Measurements from ENCODE around the gene CHAF1B.

Gene CHAF1B

DNA sequence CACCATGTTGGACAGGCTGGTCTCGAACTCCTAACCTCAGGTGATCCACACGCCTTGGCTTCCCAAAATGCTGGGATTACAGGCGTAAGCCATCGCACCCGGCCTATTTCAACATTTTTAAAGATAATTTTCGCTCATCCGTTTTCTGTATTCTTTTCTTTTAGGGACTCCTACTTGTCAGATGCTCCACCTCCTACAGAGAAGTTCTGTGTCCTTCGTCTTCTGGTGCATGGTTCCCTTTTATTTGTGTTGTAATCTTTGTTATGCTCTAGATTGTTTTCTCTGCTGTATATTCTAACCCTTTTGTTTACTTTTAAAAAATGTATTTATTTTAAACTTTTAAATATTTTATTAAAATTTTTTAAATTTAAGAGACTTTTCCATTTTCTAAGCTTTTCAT, 66.3 kb downstream of the CHAF1B start:
- intact Hi-C loops (cut with micrococcal nuclease): no loop called here
- H3K9me3 Mint-ChIP-seq: no peaks in the 10 kb centered on the region
- H3K4me1 Mint-ChIP-seq (ENCODE audit: low read depth): peaks cover 2% of the 10 kb centered on the region
- no peaks in the 10 kb centered on the region for H3K36me3 Mint-ChIP-seq (ENCODE audit: low read depth)
- H3K27ac Mint-ChIP-seq: no peak overlapping the region
- H3K4me3 Mint-ChIP-seq: no peak overlapping the region
- H3K27me3 Mint-ChIP-seq: peaks cover 3% of the 10 kb centered on the region

GRCh38 chr21:36452281-36452825, 67.2 kb downstream of the CHAF1B start:
- H3K27ac Mint-ChIP-seq: no peak overlapping the region
- peaks cover 3% of the 10 kb centered on the region for H3K27me3 Mint-ChIP-seq
- intact Hi-C loops (cut with micrococcal nuclease): no loop called here
- no peaks in the 10 kb centered on the region for H3K36me3 Mint-ChIP-seq (ENCODE audit: low read depth)
- H3K4me3 Mint-ChIP-seq: no peak overlapping the region
- H3K4me1 Mint-ChIP-seq (ENCODE audit: low read depth): peaks cover 8% of the 10 kb centered on the region
- no peaks in the 10 kb centered on the region for H3K9me3 Mint-ChIP-seq

- no peak overlapping the region for H3K4me3 Mint-ChIP-seq
- intact Hi-C loops (cut with micrococcal nuclease): no loop called here
- no peaks in the 10 kb centered on the region for H3K36me3 Mint-ChIP-seq (ENCODE audit: low read depth)
- H3K27me3 Mint-ChIP-seq: peaks cover 3% of the 10 kb centered on the region
- H3K4me1 Mint-ChIP-seq (ENCODE audit: low read depth): peaks cover 8% of the 10 kb centered on the region
- no peak overlapping the region for H3K27ac Mint-ChIP-seq
- H3K9me3 Mint-ChIP-seq: no peaks in the 10 kb centered on the region
These were observed 68.9 kb downstream of the CHAF1B start for GRCh38 chr21:36454093-36454531.

DNA sequence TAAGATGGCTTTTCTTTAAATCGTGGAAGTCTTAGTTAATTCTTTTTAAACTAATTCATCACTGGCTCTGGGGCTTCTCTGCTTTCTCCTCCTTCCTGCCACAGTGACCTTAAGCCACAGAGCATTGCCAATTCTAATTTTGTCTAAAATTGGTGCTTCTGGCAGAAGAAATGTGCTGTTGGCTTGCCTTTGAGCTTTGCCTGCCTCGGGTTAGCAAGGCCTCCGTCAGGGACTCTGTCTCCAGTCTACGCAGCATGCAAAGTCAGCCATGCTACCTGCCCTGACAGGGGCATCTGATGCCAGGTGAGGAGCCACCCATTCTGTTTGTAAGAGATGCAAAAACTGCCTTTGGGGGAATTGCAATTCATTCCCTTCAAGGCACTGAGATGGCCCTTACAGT, 69.5 kb downstream of the CHAF1B start:
- Mint-ChIP-seq H3K36me3 (ENCODE audit: low read depth) (no peaks in the 10 kb centered on the region), H3K27me3 (peaks cover 3% of the 10 kb centered on the region), H3K9me3 (no peaks in the 10 kb centered on the region), H3K4me1 (ENCODE audit: low read depth) (peaks cover 8% of the 10 kb centered on the region), H3K27ac (no peak overlapping the region), H3K4me3 (no peak overlapping the region)
- intact Hi-C loops (cut with micrococcal nuclease): no loop called here

- peaks cover 4% of the 10 kb centered on the region for H3K27me3 Mint-ChIP-seq
- H3K4me1 Mint-ChIP-seq (ENCODE audit: low read depth): peaks cover 8% of the 10 kb centered on the region
- intact Hi-C loops (cut with micrococcal nuclease): no loop called here
- H3K9me3 Mint-ChIP-seq: no peaks in the 10 kb centered on the region
- no peaks in the 10 kb centered on the region for H3K36me3 Mint-ChIP-seq (ENCODE audit: low read depth)
- H3K4me3 Mint-ChIP-seq: no peak overlapping the region
- no peak overlapping the region for H3K27ac Mint-ChIP-seq
These were observed 71.7 kb downstream of the CHAF1B start for GRCh38 chr21:36456729-36457414.

GRCh38 chr21:36459098-36459497, 73.9 kb downstream of the CHAF1B start:
- Mint-ChIP-seq H3K9me3 (no peaks in the 10 kb centered on the region), H3K4me3 (no peak overlapping the region), H3K27ac (no peak overlapping the region), H3K27me3 (peaks cover 4% of the 10 kb centered on the region), H3K36me3 (ENCODE audit: low read depth) (no peaks in the 10 kb centered on the region), H3K4me1 (ENCODE audit: low read depth) (peaks cover 12% of the 10 kb centered on the region)
- intact Hi-C loops (cut with micrococcal nuclease): no loop called here

- H3K4me1 Mint-ChIP-seq (ENCODE audit: low read depth): peaks cover 14% of the 10 kb centered on the region
- H3K27ac Mint-ChIP-seq: no peak overlapping the region
- no peaks in the 10 kb centered on the region for H3K36me3 Mint-ChIP-seq (ENCODE audit: low read depth)
- no peak overlapping the region for H3K4me3 Mint-ChIP-seq
- H3K27me3 Mint-ChIP-seq: peaks cover 6% of the 10 kb centered on the region
- intact Hi-C loops (cut with micrococcal nuclease): no loop called here
- no peaks in the 10 kb centered on the region for H3K9me3 Mint-ChIP-seq
These were observed 75.7 kb downstream of the CHAF1B start for GRCh38 chr21:36460866-36461265.

DNA sequence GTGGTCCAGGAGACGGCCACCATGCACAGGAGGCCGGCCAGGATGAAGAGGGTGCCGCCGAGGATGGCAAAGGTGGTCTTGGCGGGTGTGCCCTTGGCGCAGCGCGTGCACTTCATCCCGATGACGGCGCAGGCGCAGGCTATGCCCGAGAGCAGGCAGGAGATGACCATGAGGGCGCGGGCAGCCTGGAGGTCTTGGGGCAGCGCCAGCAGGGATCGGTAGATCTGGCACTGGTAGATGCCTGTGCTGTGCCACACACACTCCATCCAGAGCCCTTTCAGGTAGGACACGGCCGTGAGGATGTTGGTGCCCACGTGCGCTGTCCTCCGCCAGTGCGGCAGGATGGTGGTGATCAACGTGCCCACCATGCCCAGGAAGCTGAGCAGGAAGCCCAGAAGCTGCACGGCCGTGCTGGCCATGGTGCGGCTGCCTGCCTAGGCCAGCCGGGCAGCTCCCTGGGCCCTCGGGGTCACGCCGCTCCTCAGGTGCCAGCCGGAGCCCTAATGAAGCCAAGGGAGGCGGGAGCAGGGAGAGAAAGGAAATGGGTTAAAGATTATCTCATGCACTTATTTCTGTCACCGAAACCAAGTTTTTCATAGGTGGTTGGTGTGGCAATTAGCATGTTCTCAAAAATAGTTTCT, 76.2 kb downstream of the CHAF1B start:
- no peaks in the 10 kb centered on the region for H3K36me3 Mint-ChIP-seq (ENCODE audit: low read depth)

GRCh38 chr21:36461918-36462486, 76.8 kb downstream of the CHAF1B start:
- Mint-ChIP-seq H3K36me3 (ENCODE audit: low read depth) (no peaks in the 10 kb centered on the region), H3K27me3 (peaks cover 6% of the 10 kb centered on the region), H3K9me3 (no peaks in the 10 kb centered on the region), H3K4me3 (no peak overlapping the region), H3K27ac (no peak overlapping the region), H3K4me1 (ENCODE audit: low read depth) (peaks cover 7% of the 10 kb centered on the region)
- intact Hi-C loops (cut with micrococcal nuclease): no loop called here

More for the DNA sequence above, 76.2 kb downstream of the CHAF1B start:
- H3K4me3 Mint-ChIP-seq: no peak overlapping the region
- peaks cover 13% of the 10 kb centered on the region for H3K4me1 Mint-ChIP-seq (ENCODE audit: low read depth)
- H3K27me3 Mint-ChIP-seq: peaks cover 6% of the 10 kb centered on the region
- no peak overlapping the region for H3K27ac Mint-ChIP-seq
- intact Hi-C loops (cut with micrococcal nuclease): no loop called here
- H3K9me3 Mint-ChIP-seq: no peaks in the 10 kb centered on the region

GRCh38 chr21:36463204-36463603, 78.0 kb downstream of the CHAF1B start:
- no peaks in the 10 kb centered on the region for H3K9me3 Mint-ChIP-seq

DNA sequence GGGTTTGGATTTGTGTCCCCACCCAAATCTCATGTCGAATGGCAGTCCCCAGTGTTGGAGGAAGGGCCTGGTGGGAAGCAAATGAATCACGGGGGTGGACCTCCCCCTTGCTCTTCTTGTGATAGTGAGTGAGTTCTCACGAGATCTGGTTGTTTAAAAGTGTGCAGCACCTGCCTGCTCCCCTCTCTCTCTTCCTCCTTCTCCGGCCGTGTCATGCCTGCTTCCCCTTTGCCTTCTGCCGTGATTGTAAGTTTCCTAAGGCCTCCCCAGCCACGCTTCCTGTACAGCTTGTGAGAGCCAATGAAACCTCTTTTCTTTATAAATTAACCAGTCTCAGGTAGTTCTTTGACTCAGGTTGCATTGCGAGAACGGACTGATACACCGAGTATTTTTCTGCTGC, 78.8 kb downstream of the CHAF1B start:
- H3K4me1 Mint-ChIP-seq (ENCODE audit: low read depth): peaks cover 6% of the 10 kb centered on the region
- H3K9me3 Mint-ChIP-seq: no peaks in the 10 kb centered on the region
- intact Hi-C loops (cut with micrococcal nuclease): no loop called here
- peaks cover 6% of the 10 kb centered on the region for H3K27me3 Mint-ChIP-seq
- H3K36me3 Mint-ChIP-seq (ENCODE audit: low read depth): no peaks in the 10 kb centered on the region
- no peak overlapping the region for H3K27ac Mint-ChIP-seq
- H3K4me3 Mint-ChIP-seq: no peak overlapping the region

More at GRCh38 chr21:36463204-36463603, 78.0 kb downstream of the CHAF1B start:
- Mint-ChIP-seq H3K36me3 (ENCODE audit: low read depth) (no peaks in the 10 kb centered on the region), H3K4me3 (no peak overlapping the region), H3K4me1 (ENCODE audit: low read depth) (peaks cover 6% of the 10 kb centered on the region), H3K27ac (no peak overlapping the region), H3K27me3 (peaks cover 6% of the 10 kb centered on the region)
- intact Hi-C loops (cut with micrococcal nuclease): no loop called here

DNA sequence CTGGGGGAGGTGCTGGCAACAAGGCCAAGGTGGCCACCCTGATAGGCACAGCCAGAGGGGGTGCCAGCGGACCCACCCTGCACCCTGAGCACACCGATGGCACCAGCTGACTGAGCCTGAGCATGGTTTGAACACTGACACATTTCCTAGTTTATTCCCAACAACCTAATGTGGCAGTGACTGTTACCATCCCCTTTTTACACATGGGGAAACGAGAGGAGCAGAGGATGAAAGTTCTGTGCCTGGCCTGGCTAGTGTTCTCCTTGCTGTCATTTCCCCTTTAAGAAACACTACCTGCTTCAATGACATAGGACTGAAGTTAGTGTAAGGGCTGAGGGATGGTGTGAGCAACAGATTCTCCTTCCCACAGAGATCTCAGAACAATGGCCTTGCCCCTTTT, 79.4 kb downstream of the CHAF1B start:
- intact Hi-C loops (cut with micrococcal nuclease): no loop called here
- no peak overlapping the region for H3K4me3 Mint-ChIP-seq
- H3K27ac Mint-ChIP-seq: no peak overlapping the region
- H3K36me3 Mint-ChIP-seq (ENCODE audit: low read depth): no peaks in the 10 kb centered on the region
- no peaks in the 10 kb centered on the region for H3K9me3 Mint-ChIP-seq
- H3K4me1 Mint-ChIP-seq (ENCODE audit: low read depth): peaks cover 6% of the 10 kb centered on the region
- peaks cover 6% of the 10 kb centered on the region for H3K27me3 Mint-ChIP-seq

DNA sequence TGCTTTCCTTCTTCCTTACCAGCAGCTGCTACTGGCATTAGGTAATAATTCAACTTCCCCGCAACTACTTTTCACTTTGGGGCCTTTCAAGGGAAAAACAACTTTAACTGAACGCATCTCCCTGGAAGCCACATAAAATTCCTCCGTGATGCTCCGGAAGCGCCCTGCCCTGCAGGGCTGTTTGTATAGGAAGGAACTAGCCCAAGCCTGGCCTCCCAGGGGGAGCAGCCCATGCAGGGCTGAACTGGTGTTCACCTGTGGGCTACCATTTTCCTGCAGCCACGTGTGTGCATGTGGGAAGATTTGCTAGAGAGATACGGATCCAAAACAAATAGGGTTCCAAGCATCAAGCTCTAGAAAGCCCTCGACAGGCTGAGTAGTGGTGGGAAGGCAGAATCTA, 80.3 kb downstream of the CHAF1B start:
- Mint-ChIP-seq H3K9me3 (no peaks in the 10 kb centered on the region), H3K4me3 (no peak overlapping the region), H3K4me1 (ENCODE audit: low read depth) (peaks cover 6% of the 10 kb centered on the region), H3K36me3 (ENCODE audit: low read depth) (no peaks in the 10 kb centered on the region), H3K27ac (no peak overlapping the region), H3K27me3 (peaks cover 6% of the 10 kb centered on the region)
- intact Hi-C loops (cut with micrococcal nuclease): no loop called here

- H3K4me3 Mint-ChIP-seq: no peak overlapping the region
- intact Hi-C loops (cut with micrococcal nuclease): no loop called here
- H3K4me1 Mint-ChIP-seq (ENCODE audit: low read depth): peaks cover 6% of the 10 kb centered on the region
- no peaks in the 10 kb centered on the region for H3K36me3 Mint-ChIP-seq (ENCODE audit: low read depth)
- peaks cover 4% of the 10 kb centered on the region for H3K27me3 Mint-ChIP-seq
- H3K9me3 Mint-ChIP-seq: no peaks in the 10 kb centered on the region
- H3K27ac Mint-ChIP-seq: no peak overlapping the region
These were observed 80.9 kb downstream of the CHAF1B start for GRCh38 chr21:36466061-36466511.

Data from dendritic cell treated with granulocyte-macrophage colony-stimulating factor and Interleukin-4, amounts not matched to agents 40 ng/mL and 50 ng/mL, for 4 days (primary cell).